ENCODE measurements around the gene SPTSSA. TPM values are rescaled to one million over a fixed set of nuclear protein-coding genes. Genes with fewer than 3 reads are reported as not detected.
A peak's percentile ranks its signal among the peaks of the same experiment; 100 is the strongest.
"Not testable (repeated sequence)": the region's sequence is repeated elsewhere in the genome, so short reads cannot be mapped to it uniquely, and the experiment has no call there.

SPTSSA gene, protein sequence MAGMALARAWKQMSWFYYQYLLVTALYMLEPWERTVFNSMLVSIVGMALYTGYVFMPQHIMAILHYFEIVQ
- total RNA-seq (2022): 28.1 and 30.0 TPM in 2 replicates
- percentile 94 among the genes with signal in this experiment for Bru-seq, nascent RNA
- BruChase-seq, experiment 1, labeled RNA remaining after a 2-hour chase: percentile 96 among the genes with signal in this experiment
- percentile 97 among the genes with signal in this experiment for BruChase-seq, experiment 2, labeled RNA remaining after a 6-hour chase
- long read RNA-seq, transcript SPTSSA-201 (2 exons, 2,777 nt): major isoform, 16 of 21 reads
- long read RNA-seq, partial matches to known transcripts: 0 of 21 reads
- long read RNA-seq, other reads (novel, unspliced or antisense): 5 of 21 reads

DNA sequence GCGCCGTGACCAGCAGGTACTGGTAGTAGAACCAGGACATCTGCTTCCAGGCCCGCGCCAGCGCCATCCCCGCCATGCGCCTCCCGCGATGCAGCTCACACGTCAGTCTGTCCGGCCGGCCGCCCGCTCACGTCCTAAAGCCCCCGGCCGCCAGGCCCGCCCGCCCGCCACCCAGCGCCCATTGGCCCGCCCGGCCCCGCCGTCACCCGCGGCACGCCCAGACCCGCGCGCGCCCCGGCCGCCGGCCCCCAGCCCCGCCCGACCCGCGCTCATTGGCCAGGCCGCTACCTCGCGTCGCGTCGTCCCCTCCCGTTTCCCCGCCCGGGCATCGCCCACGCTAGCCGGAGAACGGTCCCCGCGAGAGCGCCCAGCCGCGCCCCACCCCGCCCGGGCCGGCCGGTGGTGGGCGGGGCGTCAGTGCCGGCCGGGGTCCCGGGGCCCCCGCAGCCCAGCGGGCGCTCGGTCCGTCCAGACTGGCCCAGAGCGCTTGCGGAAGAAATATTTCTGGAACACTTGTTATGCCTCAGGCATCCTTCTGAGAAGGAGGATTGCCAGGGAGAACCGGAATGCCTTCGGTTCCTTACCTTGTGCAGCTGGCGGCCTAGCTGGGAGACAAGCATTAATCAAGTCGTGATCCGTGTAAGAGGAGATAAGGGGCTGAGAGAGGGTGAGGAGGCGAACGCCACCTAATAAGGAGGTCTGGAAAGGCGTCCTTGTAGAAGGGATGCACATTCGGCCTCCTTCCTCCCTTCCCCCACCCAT, at the start of gene SPTSSA:
Gene SPTSSA (minus strand): TSS at position 109 of the 762 bp plus-strand sequence. CDS start 33 bp downstream, at position 76.
- Mint-ChIP-seq H3K36me3 (ENCODE audit: insufficient read depth, unreplicated experiment) (peaks cover 2% of the 10 kb centered on the region), H3K4me3 (ENCODE audit: unreplicated experiment) (peak within 1 kb of the TSS; percentile 73), H3K4me1 (ENCODE audit: low read depth, unreplicated experiment) (no peaks in the 10 kb centered on the region), H3K9me3 (ENCODE audit: unreplicated experiment) (no peaks in the 10 kb centered on the region), H3K27me3 (ENCODE audit: insufficient read depth, unreplicated experiment) (no peaks in the 10 kb centered on the region), H3K27ac (ENCODE audit: unreplicated experiment) (peak within 1 kb of the TSS; percentile 51)
- Histone ChIP-seq H3K36me3 (ENCODE audit: control insufficient read depth, insufficient read depth, low read length) (no peaks in the 10 kb centered on the region), H3K9me3 (no peaks in the 10 kb centered on the region), H3K4me3 (ENCODE audit: low read depth, low read length) (peak within 1 kb of the TSS; percentile 45), H3K27me3 (replicated peaks; ENCODE audit: control insufficient read depth, insufficient read depth, low read length) (no peaks in the 10 kb centered on the region), H3K4me1 (peaks cover 15% of the 10 kb centered on the region)
- TF ChIP-seq, protein P1, sequence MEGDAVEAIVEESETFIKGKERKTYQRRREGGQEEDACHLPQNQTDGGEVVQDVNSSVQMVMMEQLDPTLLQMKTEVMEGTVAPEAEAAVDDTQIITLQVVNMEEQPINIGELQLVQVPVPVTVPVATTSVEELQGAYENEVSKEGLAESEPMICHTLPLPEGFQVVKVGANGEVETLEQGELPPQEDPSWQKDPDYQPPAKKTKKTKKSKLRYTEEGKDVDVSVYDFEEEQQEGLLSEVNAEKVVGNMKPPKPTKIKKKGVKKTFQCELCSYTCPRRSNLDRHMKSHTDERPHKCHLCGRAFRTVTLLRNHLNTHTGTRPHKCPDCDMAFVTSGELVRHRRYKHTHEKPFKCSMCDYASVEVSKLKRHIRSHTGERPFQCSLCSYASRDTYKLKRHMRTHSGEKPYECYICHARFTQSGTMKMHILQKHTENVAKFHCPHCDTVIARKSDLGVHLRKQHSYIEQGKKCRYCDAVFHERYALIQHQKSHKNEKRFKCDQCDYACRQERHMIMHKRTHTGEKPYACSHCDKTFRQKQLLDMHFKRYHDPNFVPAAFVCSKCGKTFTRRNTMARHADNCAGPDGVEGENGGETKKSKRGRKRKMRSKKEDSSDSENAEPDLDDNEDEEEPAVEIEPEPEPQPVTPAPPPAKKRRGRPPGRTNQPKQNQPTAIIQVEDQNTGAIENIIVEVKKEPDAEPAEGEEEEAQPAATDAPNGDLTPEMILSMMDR (IDR thresholded peaks at IDR 0.05; ENCODE audit: insufficient read depth in 1 of 2, low read depth in 1 of 2, low read length in 1 of 2, severe bottlenecking in 1 of 2, unreplicated experiment in 1 of 2): no peak
- BruUV-seq (replicated peaks): no TSS peak
- ChIA-PET CTCF (no interaction called here), POLR2A (no interaction called here)
- peak; percentile 93 for DNase-seq
- intact Hi-C loops (cut with micrococcal nuclease; ENCODE audit: unreplicated experiment): loop anchor here (5.0 kb wide), 1 partner anchor 75 kb away; the partner anchor contains the start of gene EAPP

DNA sequence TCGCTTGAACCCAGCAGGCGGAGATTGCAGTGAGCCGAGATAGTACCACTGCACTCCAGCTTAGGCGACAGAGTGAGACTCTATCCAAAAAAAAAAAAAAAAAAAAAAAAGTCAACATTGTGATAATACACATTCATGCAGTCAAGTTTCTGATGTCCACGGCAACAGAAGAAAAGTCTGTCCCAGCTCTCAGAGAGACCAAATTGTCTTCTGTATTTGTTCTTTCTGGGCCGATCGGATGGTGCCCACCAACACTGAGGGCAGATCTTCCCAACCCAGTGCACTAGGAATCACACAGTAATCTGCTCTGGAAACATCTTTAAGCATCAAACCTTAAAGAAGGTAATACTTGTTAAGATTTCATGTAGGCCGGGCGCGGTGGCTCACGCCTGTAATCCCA, 45.8 kb upstream of the SPTSSA start:
- POLR2A ChIA-PET: no interaction called here
- H3K27me3 ChIP-seq (replicated peaks; ENCODE audit: control insufficient read depth, insufficient read depth, low read length): no peaks in the 10 kb centered on the region
- no peaks in the 10 kb centered on the region for H3K9me3 ChIP-seq
- no peaks in the 10 kb centered on the region for H3K36me3 ChIP-seq (ENCODE audit: control insufficient read depth, insufficient read depth, low read length)
- Mint-ChIP-seq H3K4me1 (ENCODE audit: low read depth, unreplicated experiment) (peaks cover 7% of the 10 kb centered on the region), H3K4me3 (ENCODE audit: unreplicated experiment) (no peak overlapping the region), H3K36me3 (ENCODE audit: insufficient read depth, unreplicated experiment) (no peaks in the 10 kb centered on the region), H3K27me3 (ENCODE audit: insufficient read depth, unreplicated experiment) (no peaks in the 10 kb centered on the region), H3K9me3 (ENCODE audit: unreplicated experiment) (no peaks in the 10 kb centered on the region), H3K27ac (ENCODE audit: unreplicated experiment) (no peak overlapping the region)
- TF ChIP-seq, protein P1 (IDR thresholded peaks at IDR 0.05; ENCODE audit: insufficient read depth in 1 of 2, low read depth in 1 of 2, low read length in 1 of 2, severe bottlenecking in 1 of 2, unreplicated experiment in 1 of 2): no peak
- BruUV-seq (replicated peaks): no TSS peak
- no peak overlapping the region for H3K4me3 ChIP-seq (ENCODE audit: low read depth, low read length)
- intact Hi-C loops (cut with micrococcal nuclease; ENCODE audit: unreplicated experiment): no loop called here
- DNase-seq: no peak
- peaks cover 19% of the 10 kb centered on the region for H3K4me1 ChIP-seq
- CTCF ChIA-PET: no interaction called here

DNA sequence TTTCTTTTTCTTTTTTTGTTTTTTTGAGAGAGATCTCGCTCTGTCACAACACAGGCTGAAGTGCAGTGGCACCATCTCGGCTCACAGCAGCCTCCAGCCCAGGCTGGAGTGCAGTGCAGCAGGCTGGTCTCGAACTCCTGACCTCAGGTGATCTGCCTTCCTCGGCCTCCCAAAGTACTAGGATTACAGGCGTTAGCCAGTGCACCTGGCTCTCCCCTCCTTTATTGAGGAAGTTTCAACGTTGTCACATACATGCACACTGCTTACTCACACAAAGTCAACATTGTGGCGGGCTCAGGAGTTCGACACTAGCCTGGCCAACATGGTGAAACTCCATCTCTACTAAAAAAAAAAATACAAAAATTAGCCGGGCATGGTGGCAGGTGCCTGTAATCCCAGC, 45.4 kb upstream of the SPTSSA start:
- Mint-ChIP-seq H3K4me3 (ENCODE audit: unreplicated experiment) (no peak overlapping the region), H3K9me3 (ENCODE audit: unreplicated experiment) (no peaks in the 10 kb centered on the region), H3K27ac (ENCODE audit: unreplicated experiment) (no peak overlapping the region), H3K4me1 (ENCODE audit: low read depth, unreplicated experiment) (peaks cover 7% of the 10 kb centered on the region), H3K27me3 (ENCODE audit: insufficient read depth, unreplicated experiment) (no peaks in the 10 kb centered on the region), H3K36me3 (ENCODE audit: insufficient read depth, unreplicated experiment) (no peaks in the 10 kb centered on the region)
- Histone ChIP-seq H3K9me3 (no peaks in the 10 kb centered on the region), H3K36me3 (ENCODE audit: control insufficient read depth, insufficient read depth, low read length) (no peaks in the 10 kb centered on the region), H3K27me3 (replicated peaks; ENCODE audit: control insufficient read depth, insufficient read depth, low read length) (no peaks in the 10 kb centered on the region), H3K4me1 (peaks cover 19% of the 10 kb centered on the region), H3K4me3 (ENCODE audit: low read depth, low read length) (no peak overlapping the region)
- no peak for DNase-seq
- CTCF ChIA-PET: no interaction called here
- TF ChIP-seq, protein P1 (IDR thresholded peaks at IDR 0.05; ENCODE audit: insufficient read depth in 1 of 2, low read depth in 1 of 2, low read length in 1 of 2, severe bottlenecking in 1 of 2, unreplicated experiment in 1 of 2): no peak
- intact Hi-C loops (cut with micrococcal nuclease; ENCODE audit: unreplicated experiment): no loop called here
- POLR2A ChIA-PET: no interaction called here
- BruUV-seq (replicated peaks): no TSS peak

DNA sequence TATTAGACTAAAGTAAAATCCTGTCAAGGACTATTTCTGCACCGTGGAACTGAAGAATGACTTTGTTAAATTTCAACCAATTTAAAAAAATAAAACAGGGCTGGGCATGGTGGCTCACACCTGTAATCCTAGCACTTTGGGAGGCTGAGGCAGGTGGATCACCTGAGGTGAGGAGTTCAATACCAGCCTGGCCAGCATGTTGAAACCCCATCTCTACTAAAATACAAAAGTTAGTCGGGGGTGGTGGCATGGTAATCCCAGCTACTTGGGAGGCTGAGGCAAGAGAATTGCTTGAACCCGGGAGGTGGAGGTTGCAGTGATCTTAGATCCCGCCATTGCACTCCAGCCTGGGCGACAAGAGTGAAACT, 43.1 kb upstream of the SPTSSA start:
- H3K9me3 ChIP-seq; H3K4me3 ChIP-seq (ENCODE audit: low read depth, low read length); H3K27me3 Mint-ChIP-seq (ENCODE audit: insufficient read depth, unreplicated experiment); H3K4me3 Mint-ChIP-seq (ENCODE audit: unreplicated experiment); H3K36me3 ChIP-seq (ENCODE audit: control insufficient read depth, insufficient read depth, low read length); H3K36me3 Mint-ChIP-seq (ENCODE audit: insufficient read depth, unreplicated experiment); intact Hi-C loops (cut with micrococcal nuclease; ENCODE audit: unreplicated experiment); H3K27me3 ChIP-seq (replicated peaks; ENCODE audit: control insufficient read depth, insufficient read depth, low read length); H3K27ac Mint-ChIP-seq (ENCODE audit: unreplicated experiment); CTCF ChIA-PET; H3K4me1 Mint-ChIP-seq (ENCODE audit: low read depth, unreplicated experiment); H3K9me3 Mint-ChIP-seq (ENCODE audit: unreplicated experiment); BruUV-seq (replicated peaks); DNase-seq: not testable (repeated sequence)
- POLR2A ChIA-PET: interaction anchor here (1.6 kb wide), 1 partner anchor 44 kb away, joined by 4 read pairs; no protein-coding TSS in a partner anchor
- H3K4me1 ChIP-seq: peaks cover 19% of the 10 kb centered on the region

Measured in Caco-2 (cell line).